GM10847 (cell line): ENCODE data around the gene ABL1.

Experiments
- POLR2A ChIP-seq: IDR thresholded peaks from 2 replicates; pipeline ENCODE4 v1.6.1; 2011; ENCODE audit not compliant: insufficient read length; ENCODE audit errors: extremely low read depth

ABL1 gene

GRCh38 chr9:130843049-130843908 is 8.2 kb downstream of the ABL1 start:
- no peak for TF ChIP-seq POLR2A

- TF ChIP-seq POLR2A, result no peak
Measured at GRCh38 chr9:130844044-130844451, 9.0 kb downstream of the ABL1 start.

GRCh38 chr9:130845254-130845653 is 10.2 kb downstream of the ABL1 start:
- TF ChIP-seq POLR2A, result no peak

- TF ChIP-seq POLR2A, result no peak
Measured at GRCh38 chr9:130845901-130846481, 10.9 kb downstream of the ABL1 start.

- TF ChIP-seq POLR2A, result no peak
Measured at GRCh38 chr9:130846487-130847305, 11.6 kb downstream of the ABL1 start.

GRCh38 chr9:130847306-130848217 is 12.5 kb downstream of the ABL1 start:
- no peak for TF ChIP-seq POLR2A

- TF ChIP-seq POLR2A, result no peak
Measured at GRCh38 chr9:130849356-130849755, 14.3 kb downstream of the ABL1 start.

- no peak for TF ChIP-seq POLR2A
Measured at GRCh38 chr9:130852801-130853200, 17.7 kb downstream of the ABL1 start.

GRCh38 chr9:130854092-130854491 is 19.0 kb downstream of the ABL1 start:
- TF ChIP-seq POLR2A, result no peak

- TF ChIP-seq POLR2A, result no peak
Measured at GRCh38 chr9:130854835-130855234, 19.8 kb downstream of the ABL1 start.

- no peak for TF ChIP-seq POLR2A
Measured at GRCh38 chr9:130856474-130856873, 21.4 kb downstream of the ABL1 start.

GRCh38 chr9:130857864-130858738 is 23.0 kb downstream of the ABL1 start:
- no peak for TF ChIP-seq POLR2A

- no peak for TF ChIP-seq POLR2A
Measured at GRCh38 chr9:130858739-130859705, 24.0 kb downstream of the ABL1 start.
